HEK293 (cell line): Measurements from ENCODE around the gene CASZ1.

Source experiments
- CTCF ChIA-PET: fragments of 350-600 bp; formaldehyde crosslinking; extraction: SDS; loops from one replicate; lab custom pipeline; 2021; ENCODE audit warnings: antibody characterized with exemption; lab: Yijun Ruan, JAX
- POLR2A ChIA-PET: fragments of 300-600 bp; formaldehyde crosslinking; extraction: SDS; loops from one replicate; lab custom pipeline; 2020; ENCODE audit warnings: antibody characterized with exemption, inconsistent platforms; lab: Yijun Ruan, JAX
- H3K27ac ChIP-seq: fragments of 200-500 bp; sonication (Bioruptor generic); 2 replicates; pipeline ENCODE4 v1.5.1; 2014; ENCODE audit warnings: low read depth, low read length, control low read depth, inconsistent platforms; ENCODE audit errors: extremely low read depth
- H3K36me3 ChIP-seq, 2 experiments: fragments of 200-500 bp in 1 of 2; sonication (Bioruptor generic) in 1 of 2; 1 replicate in 1 of 2; 2 replicates in 1 of 2; pipeline ENCODE4 v1.5.1; 2014 to 2017; ENCODE audit warnings: inconsistent platforms in 2 of 2, low read length in 2 of 2; ENCODE audit not compliant: control insufficient read depth in 2 of 2, insufficient read depth in 1 of 2
- H3K4me1 ChIP-seq: fragments of 200-500 bp; sonication (Bioruptor generic); 2 replicates; pipeline ENCODE4 v1.5.1; 2014; ENCODE audit warnings: mild to moderate bottlenecking, low read length, inconsistent platforms; ENCODE audit not compliant: control insufficient read depth, insufficient read depth
- H3K4me3 ChIP-seq: 2 replicates; pipeline ENCODE4 v1.5.1; 2011; ENCODE audit warnings: low read depth, mild to moderate bottlenecking, control low read depth, low read length, moderate library complexity
- H3K9me3 ChIP-seq: fragments of 200-500 bp; sonication (Bioruptor generic); 2 replicates; pipeline ENCODE4 v1.5.1; 2014; ENCODE audit warnings: low read depth, low read length, inconsistent platforms; ENCODE audit not compliant: control insufficient read depth, insufficient read depth
- BCL11A ChIP-seq: fragments of 450-650 bp; formaldehyde crosslinking; IDR thresholded peaks from 2 replicates; pipeline ENCODE4 v1.5.1; 2016; ENCODE audit warnings: low read depth, missing biosample characterization, missing genetic modification characterization
- REPIN1 ChIP-seq: fragments of 450-650 bp; formaldehyde crosslinking; IDR thresholded peaks from 2 replicates; pipeline ENCODE4 v1.5.1; 2017; ENCODE audit warnings: missing biosample characterization, missing genetic modification characterization, low read depth
- SP2 ChIP-seq: fragments of 450-650 bp; formaldehyde crosslinking; IDR thresholded peaks from 2 replicates; pipeline ENCODE4 v1.5.1; 2016; ENCODE audit warnings: missing biosample characterization, missing genetic modification characterization
- TCF7L2 ChIP-seq: IDR thresholded peaks from 2 replicates; pipeline ENCODE4 v1.6.1; 2011; ENCODE audit warnings: low read depth, mild to moderate bottlenecking, inconsistent platforms, low read length, moderate library complexity, borderline replicate concordance
- YY2 ChIP-seq: fragments of 450-650 bp; formaldehyde crosslinking; IDR thresholded peaks from 2 replicates; pipeline ENCODE4 v1.5.1; 2016; ENCODE audit warnings: missing biosample characterization, missing genetic modification characterization
- ZNF114 ChIP-seq: fragments of 450-650 bp; formaldehyde crosslinking; IDR thresholded peaks from 2 replicates; pipeline ENCODE4 v1.5.0; 2017; ENCODE audit warnings: missing biosample characterization, missing genetic modification characterization
- ZNF121 ChIP-seq: fragments of 450-650 bp; formaldehyde crosslinking; IDR thresholded peaks from 2 replicates; pipeline ENCODE4 v1.5.1; 2016; ENCODE audit warnings: missing biosample characterization, missing genetic modification characterization
- ZNF140 ChIP-seq: fragments of 450-650 bp; formaldehyde crosslinking; IDR thresholded peaks from 2 replicates; pipeline ENCODE4 v1.5.1; 2016; ENCODE audit warnings: missing biosample characterization, missing genetic modification characterization
- ZNF350 ChIP-seq: fragments of 450-650 bp; formaldehyde crosslinking; IDR thresholded peaks from 2 replicates; pipeline ENCODE4 v1.5.0; 2017; ENCODE audit warnings: missing biosample characterization, mild to moderate bottlenecking, missing genetic modification characterization
- ZNF391 ChIP-seq: fragments of 450-650 bp; formaldehyde crosslinking; IDR thresholded peaks from 2 replicates; pipeline ENCODE4 v1.5.1; 2016; ENCODE audit warnings: low read depth, missing biosample characterization, missing genetic modification characterization, borderline replicate concordance
- ZNF530 ChIP-seq: fragments of 450-650 bp; formaldehyde crosslinking; IDR thresholded peaks from 2 replicates; pipeline ENCODE4 v1.5.1; 2016; ENCODE audit warnings: low read depth, missing biosample characterization, missing genetic modification characterization
- ZNF544 ChIP-seq: fragments of 450-650 bp; formaldehyde crosslinking; IDR thresholded peaks from 2 replicates; pipeline ENCODE4 v1.5.0; 2017; ENCODE audit warnings: missing biosample characterization, missing genetic modification characterization
- ZNF596 ChIP-seq: fragments of 450-650 bp; IDR thresholded peaks from 2 replicates; pipeline ENCODE4 v1.5.0; 2018; ENCODE audit warnings: missing biosample characterization, mild to moderate bottlenecking, missing genetic modification characterization, moderate library complexity
- ZNF610 ChIP-seq: fragments of 450-650 bp; formaldehyde crosslinking; IDR thresholded peaks from 2 replicates; pipeline ENCODE4 v1.5.1; 2016; ENCODE audit warnings: missing biosample characterization, missing genetic modification characterization, borderline replicate concordance
- ZNF654 ChIP-seq: fragments of 450-650 bp; formaldehyde crosslinking; IDR thresholded peaks from 2 replicates; pipeline ENCODE4 v1.5.1; 2016; ENCODE audit warnings: low read depth, missing biosample characterization, missing genetic modification characterization
- ZNF660 ChIP-seq: fragments of 450-650 bp; IDR thresholded peaks from 2 replicates; pipeline ENCODE4 v1.5.1; 2018; ENCODE audit warnings: missing biosample characterization, mild to moderate bottlenecking, missing genetic modification characterization
- ZNF76 ChIP-seq: fragments of 450-650 bp; formaldehyde crosslinking; IDR thresholded peaks from 2 replicates; pipeline ENCODE4; 2016; ENCODE audit warnings: low read depth, missing biosample characterization, missing genetic modification characterization, borderline replicate concordance
- TF ChIP-seq, protein P1 (sequence below): fragments of 450-650 bp; formaldehyde crosslinking; conservative IDR thresholded peaks from 2 replicates; pipeline ENCODE4 v1.5.1; 2016; ENCODE audit warnings: low read depth, missing biosample characterization, missing genetic modification characterization
- TF ChIP-seq, protein P2 (sequence below): IDR thresholded peaks from 2 replicates; pipeline ENCODE4 v1.6.1; 2011; ENCODE audit warnings: mild to moderate bottlenecking, low read depth, low read length, borderline replicate concordance
- TF ChIP-seq, protein P3 (sequence below): fragments of 450-650 bp; formaldehyde crosslinking; IDR thresholded peaks from 2 replicates; pipeline ENCODE4 v1.5.1; 2017; ENCODE audit warnings: missing biosample characterization, missing genetic modification characterization
- TF ChIP-seq, protein P4 (sequence below): fragments of 450-650 bp; formaldehyde crosslinking; IDR thresholded peaks from 2 replicates; pipeline ENCODE4; 2016; ENCODE audit warnings: missing biosample characterization, missing genetic modification characterization

CASZ1 gene

DNA sequence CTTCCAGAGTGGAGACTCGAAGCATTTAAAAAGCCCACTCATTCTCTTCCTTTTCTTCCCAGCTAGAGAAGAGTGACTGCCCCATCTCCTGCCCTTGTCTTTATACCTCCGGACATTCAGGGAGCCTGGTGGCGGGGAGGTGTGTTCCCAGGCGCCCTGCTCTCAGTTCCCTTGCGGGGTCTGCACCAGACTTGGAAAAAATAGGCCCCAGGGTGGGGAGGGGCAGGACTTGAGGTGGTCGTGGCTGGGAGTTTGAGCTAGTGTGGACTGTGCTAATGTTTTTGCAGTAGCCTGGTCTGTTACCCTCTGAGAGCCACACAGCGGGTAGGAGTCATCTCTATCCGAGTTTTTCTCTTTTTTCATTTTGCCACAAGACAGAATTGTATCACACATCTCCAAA, 182.6 kb downstream of the CASZ1 start (continued):
- TF ChIP-seq, protein P1, sequence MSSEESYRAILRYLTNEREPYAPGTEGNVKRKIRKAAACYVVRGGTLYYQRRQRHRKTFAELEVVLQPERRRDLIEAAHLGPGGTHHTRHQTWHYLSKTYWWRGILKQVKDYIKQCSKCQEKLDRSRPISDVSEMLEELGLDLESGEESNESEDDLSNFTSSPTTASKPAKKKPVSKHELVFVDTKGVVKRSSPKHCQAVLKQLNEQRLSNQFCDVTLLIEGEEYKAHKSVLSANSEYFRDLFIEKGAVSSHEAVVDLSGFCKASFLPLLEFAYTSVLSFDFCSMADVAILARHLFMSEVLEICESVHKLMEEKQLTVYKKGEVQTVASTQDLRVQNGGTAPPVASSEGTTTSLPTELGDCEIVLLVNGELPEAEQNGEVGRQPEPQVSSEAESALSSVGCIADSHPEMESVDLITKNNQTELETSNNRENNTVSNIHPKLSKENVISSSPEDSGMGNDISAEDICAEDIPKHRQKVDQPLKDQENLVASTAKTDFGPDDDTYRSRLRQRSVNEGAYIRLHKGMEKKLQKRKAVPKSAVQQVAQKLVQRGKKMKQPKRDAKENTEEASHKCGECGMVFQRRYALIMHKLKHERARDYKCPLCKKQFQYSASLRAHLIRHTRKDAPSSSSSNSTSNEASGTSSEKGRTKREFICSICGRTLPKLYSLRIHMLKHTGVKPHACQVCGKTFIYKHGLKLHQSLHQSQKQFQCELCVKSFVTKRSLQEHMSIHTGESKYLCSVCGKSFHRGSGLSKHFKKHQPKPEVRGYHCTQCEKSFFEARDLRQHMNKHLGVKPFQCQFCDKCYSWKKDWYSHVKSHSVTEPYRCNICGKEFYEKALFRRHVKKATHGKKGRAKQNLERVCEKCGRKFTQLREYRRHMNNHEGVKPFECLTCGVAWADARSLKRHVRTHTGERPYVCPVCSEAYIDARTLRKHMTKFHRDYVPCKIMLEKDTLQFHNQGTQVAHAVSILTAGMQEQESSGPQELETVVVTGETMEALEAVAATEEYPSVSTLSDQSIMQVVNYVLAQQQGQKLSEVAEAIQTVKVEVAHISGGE: no peak
- no peak for TF ChIP-seq ZNF544 (tag by site-specific recombination)
- no peak for TF ChIP-seq ZNF654
- no peak for TF ChIP-seq REPIN1
- no peak for TF ChIP-seq ZNF114 (tag by site-specific recombination)
- TF ChIP-seq, all 188 proteins: peak for 0

DNA sequence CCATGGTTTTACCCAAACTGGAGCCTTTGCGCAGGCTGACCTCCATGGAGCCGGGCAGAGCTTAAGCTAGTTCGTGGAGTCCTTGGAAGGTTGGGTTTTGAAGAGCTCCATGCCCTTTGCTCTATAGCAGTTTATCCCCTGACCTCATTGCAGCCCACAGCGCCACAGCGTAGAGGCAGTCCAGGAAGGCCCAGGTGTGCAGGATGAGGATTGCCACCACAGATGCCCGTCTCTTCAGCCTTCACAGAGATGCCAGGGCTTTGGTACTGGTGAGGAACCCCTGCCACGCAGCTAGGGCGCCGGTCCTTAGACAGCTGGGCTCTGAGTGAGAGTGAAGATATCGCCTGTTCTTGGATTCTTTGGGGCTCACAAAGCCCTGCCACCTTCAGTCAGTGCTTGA, 183.1 kb downstream of the CASZ1 start:
- no peak for TF ChIP-seq ZNF350
- TF ChIP-seq, protein P2, sequence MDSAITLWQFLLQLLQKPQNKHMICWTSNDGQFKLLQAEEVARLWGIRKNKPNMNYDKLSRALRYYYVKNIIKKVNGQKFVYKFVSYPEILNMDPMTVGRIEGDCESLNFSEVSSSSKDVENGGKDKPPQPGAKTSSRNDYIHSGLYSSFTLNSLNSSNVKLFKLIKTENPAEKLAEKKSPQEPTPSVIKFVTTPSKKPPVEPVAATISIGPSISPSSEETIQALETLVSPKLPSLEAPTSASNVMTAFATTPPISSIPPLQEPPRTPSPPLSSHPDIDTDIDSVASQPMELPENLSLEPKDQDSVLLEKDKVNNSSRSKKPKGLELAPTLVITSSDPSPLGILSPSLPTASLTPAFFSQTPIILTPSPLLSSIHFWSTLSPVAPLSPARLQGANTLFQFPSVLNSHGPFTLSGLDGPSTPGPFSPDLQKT: no peak
- TF ChIP-seq ZNF121 (tag by site-specific recombination): no peak
- no peak for TF ChIP-seq TCF7L2
- no peak for TF ChIP-seq ZNF610 (tag by site-specific recombination)
- TF ChIP-seq, protein P3, sequence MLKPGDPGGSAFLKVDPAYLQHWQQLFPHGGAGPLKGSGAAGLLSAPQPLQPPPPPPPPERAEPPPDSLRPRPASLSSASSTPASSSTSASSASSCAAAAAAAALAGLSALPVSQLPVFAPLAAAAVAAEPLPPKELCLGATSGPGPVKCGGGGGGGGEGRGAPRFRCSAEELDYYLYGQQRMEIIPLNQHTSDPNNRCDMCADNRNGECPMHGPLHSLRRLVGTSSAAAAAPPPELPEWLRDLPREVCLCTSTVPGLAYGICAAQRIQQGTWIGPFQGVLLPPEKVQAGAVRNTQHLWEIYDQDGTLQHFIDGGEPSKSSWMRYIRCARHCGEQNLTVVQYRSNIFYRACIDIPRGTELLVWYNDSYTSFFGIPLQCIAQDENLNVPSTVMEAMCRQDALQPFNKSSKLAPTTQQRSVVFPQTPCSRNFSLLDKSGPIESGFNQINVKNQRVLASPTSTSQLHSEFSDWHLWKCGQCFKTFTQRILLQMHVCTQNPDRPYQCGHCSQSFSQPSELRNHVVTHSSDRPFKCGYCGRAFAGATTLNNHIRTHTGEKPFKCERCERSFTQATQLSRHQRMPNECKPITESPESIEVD (tag by site-specific recombination): no peak
- no peak for TF ChIP-seq ZNF76 (tag by site-specific recombination)
- TF ChIP-seq YY2: no peak
- no peak for TF ChIP-seq ZNF530 (tag by site-specific recombination)
- TF ChIP-seq ZNF140 (tag by site-specific recombination): no peak
- TF ChIP-seq, protein P4, sequence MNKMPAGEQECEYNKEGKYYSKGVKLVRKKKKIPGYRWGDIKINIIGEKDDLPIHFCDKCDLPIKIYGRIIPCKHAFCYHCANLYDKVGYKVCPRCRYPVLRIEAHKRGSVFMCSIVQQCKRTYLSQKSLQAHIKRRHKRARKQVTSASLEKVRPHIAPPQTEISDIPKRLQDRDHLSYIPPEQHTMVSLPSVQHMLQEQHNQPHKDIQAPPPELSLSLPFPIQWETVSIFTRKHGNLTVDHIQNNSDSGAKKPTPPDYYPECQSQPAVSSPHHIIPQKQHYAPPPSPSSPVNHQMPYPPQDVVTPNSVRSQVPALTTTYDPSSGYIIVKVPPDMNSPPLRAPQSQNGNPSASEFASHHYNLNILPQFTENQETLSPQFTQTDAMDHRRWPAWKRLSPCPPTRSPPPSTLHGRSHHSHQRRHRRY (tag by site-specific recombination): no peak
- TF ChIP-seq ZNF596: no peak
- TF ChIP-seq SP2 (tag by site-specific recombination): no peak
- no peak for TF ChIP-seq ZNF391
- no peak for TF ChIP-seq ZNF660 (tag by site-specific recombination)
- no peak for TF ChIP-seq BCL11A
- H3K4me3 ChIP-seq: no peak overlapping the region
- no peak overlapping the region for H3K27ac ChIP-seq
- H3K36me3 ChIP-seq: peaks cover 0 to 2% of the 10 kb centered on the region in 2 experiments; a peak in 1 of 3 replicates
- POLR2A ChIA-PET: no interaction called here
- no peaks in the 10 kb centered on the region for H3K4me1 ChIP-seq
- CTCF ChIA-PET: interaction anchor here (0.5 to 0.7 kb wide), 3 partner anchors 291 to 1043 kb away, joined by 3 read pairs; no protein-coding TSS in a partner anchor
- no peaks in the 10 kb centered on the region for H3K9me3 ChIP-seq
